Erythroblast (primary cell): ENCODE measurements around the gene SHOX.

Experiments
- DNase-seq, 2 experiments: peaks; one replicate each; lab custom pipeline; 2025; lab: John Stamatoyannopoulos, UW
- GATA1 ChIP-seq: IDR thresholded peaks from 2 replicates; pipeline ENCODE4 v1.6.1; 2011; ENCODE audit warnings: low read depth, mild to moderate bottlenecking, control low read depth, low read length, moderate library complexity
- POLR2A ChIP-seq: IDR thresholded peaks from 2 replicates; pipeline ENCODE4 v1.6.1; 2011; ENCODE audit warnings: mild to moderate bottlenecking, low read length

The SHOX gene

DNA sequence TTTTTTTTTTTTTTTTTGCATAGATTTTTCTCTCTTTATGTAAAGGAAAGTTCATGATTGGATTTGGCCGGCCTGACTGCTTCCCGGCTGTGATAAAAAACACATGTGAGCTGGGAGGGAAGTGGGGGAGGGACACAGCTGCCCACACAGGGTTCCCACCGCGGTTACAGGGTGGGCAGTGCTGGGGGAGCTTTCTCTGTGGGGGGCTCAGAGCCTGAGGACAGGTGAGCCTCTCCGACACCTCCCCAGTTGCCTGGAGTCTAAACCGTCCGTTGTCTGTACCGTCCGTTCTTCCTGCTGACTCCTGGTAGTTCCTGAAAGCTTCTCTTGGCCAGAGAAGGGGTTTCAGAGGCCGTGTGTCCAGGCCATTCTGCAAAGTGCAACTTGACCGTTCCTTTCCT lies 21.8 kb downstream of the SHOX start:
- TF ChIP-seq POLR2A (no peak), GATA1 (no peak)
- no peak for DNase-seq

DNA sequence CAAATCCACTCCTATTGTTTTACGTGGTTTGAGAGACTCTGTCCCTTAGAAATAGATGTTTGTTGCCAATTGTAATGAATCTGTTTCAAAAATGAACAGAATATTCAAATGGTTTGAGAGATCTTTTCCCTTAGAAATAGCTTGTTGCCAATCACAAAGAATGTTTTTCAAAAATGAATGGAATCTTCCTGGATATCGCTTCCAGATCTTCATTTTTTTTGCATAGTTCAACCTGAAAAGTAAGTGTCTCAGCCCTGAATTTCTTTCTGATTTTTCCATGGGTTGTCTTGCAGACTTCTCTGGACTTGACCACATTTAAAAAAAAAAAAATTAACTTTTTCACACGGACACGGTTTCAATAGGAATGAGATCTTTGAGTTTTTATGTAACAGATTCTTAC lies 22.7 kb downstream of the SHOX start:
- TF ChIP-seq POLR2A, result no peak
- TF ChIP-seq GATA1, result no peak

DNA sequence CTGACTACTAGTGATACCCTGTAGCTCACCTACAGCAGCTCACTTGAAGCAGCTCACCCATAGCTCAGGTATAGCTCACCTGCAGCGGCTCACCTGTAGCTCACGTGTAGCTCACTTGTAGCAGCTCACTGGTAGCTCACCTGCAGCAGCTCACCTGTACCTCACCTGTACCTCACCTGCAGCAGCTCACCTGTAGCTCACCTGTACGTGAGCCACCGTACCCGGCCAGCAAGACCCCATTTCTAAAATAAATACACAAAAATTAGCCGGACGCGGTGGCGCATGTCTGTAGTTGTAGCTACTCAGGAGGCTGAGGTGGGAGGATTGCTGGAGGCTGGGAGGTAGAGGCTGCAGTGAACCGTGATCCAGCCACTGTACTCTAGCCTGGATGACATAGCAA lies 30.6 kb downstream of the SHOX start:
- no peak for DNase-seq
- TF ChIP-seq POLR2A (no peak), GATA1 (no peak)

More for the DNA sequence above, 22.7 kb downstream of the SHOX start:
- no peak for DNase-seq

DNA sequence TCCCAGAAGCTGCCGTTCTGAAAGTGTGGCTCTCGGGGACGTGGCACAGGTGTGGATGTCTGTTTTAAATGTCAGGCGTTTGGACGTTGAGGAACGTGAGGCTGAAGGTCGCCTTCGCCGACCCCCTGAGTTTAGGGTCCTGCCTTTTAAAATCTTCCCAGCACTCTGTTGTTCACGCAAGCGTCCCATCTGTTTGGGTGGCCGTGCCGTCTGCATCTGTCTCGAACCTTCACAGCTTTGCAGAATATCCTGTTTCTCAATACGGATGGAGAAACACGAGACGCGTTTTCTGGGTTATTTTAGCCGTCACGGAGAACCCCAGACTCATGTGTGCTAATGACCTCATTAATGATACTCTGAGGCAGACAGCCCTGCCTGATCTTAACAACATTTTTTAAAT lies 31.5 kb downstream of the SHOX start:
- TF ChIP-seq POLR2A (no peak), GATA1 (no peak)
- no peak for DNase-seq

DNA sequence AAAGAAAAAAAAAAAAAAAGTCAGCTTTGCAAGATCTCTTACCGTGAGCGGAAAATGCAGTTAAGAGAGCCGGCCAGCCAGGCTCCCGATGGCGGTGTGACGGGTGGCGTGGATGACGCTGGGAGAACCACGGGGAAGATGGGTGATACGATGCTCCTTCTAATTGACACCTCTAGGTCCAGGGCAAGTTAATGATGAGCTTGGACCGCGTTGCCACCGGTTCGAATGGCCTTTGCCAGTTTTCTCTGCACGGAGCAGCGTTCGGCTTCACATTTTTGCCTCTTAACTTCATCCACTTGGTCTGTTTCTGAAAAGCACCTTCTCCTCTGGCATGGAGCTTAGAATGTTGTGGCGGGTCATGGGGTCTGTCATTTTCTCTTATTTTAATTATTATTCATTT lies 33.2 kb downstream of the SHOX start:
- no peak for TF ChIP-seq GATA1
- no peak for TF ChIP-seq POLR2A
- DNase-seq, result no peak

DNA sequence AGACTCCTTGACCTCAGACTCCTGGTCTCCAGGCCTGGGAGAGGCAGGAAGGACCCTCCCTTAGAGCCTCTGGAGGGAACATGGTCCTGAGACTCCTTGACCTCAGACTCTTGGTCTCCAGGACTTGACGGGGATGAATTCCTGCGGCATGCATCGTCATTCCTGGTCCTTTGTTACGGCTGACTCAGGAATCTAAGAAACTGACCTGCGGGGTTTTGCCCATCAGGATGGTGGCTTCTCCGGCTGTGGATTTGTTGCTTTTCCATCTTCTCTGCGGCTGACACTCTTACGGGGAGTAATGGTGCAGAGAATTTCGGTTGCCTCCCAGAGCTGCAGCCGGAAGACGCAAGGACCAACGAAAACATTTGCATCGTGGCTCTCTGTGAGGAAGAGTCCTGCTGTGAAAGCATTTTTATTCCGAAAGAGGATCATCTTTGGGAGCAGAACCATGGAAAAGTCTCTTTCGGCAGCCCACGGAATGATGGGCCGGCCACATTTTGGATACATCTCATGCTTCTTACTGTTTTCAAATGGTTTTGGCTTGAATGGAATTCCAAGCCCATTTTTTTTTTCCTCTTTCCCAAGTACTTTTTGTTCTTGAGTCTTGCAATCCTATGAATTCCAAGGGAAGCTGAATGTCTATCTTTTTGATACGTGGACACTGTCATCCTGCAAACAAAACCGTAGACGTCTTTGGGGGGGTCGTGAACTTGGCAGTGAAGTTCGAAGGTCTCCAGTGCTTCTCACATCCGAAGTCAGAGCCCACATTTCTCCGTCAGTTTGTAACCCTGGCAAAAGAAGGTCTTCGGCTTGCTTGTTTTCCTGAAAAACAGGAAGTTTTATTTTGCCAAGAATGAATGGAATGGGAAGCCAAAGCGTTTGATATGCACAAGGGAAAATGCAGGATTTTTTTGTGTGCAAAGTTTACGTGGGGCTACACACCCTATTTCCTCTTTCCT lies 36.5 kb downstream of the SHOX start:
- TF ChIP-seq POLR2A (no peak), GATA1 (no peak)
- no peak for DNase-seq

DNA sequence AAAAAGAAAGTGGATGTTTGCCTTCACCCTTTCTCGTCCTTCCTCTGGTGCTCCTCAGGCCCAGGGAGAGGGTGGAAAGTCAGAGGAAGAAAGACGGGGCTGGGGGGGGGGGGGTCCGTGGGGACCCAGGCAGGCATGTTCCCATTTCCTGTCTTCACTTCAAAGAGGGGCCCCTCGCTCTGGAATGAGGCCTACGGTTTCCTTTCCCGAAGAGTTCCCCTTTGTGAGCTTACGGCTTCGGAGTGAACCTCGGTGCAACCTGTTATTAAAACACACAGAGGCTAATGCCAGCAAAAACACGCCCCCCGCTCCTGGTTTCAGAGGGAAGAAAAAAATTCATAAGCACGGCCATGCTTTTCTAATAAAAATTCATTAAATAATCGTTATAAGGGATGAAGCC lies 40.1 kb downstream of the SHOX start:
- TF ChIP-seq GATA1, result no peak
- no peak for TF ChIP-seq POLR2A
- DNase-seq, result no peak

DNA sequence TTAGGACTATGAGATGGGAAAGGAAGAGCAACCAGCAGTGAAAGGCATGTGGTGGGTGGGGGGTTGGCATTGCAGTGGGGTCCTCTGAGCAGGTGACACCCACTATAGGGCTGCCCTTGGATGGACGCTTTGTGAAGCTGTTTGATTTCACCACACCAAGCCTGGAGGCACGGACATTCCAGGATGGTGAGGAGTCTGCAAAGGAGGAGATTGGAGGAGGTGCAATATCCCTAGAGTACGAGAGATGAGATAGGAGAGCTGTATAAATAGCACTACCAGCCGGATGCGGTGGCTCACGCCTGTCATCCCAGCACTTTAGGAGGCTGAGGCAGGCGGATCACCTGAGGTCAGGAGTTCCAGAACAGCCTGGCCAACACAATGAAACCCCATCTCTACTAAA lies 42.3 kb downstream of the SHOX start:
- no peak for TF ChIP-seq GATA1
- no peak for TF ChIP-seq POLR2A
- DNase-seq, result no peak

DNA sequence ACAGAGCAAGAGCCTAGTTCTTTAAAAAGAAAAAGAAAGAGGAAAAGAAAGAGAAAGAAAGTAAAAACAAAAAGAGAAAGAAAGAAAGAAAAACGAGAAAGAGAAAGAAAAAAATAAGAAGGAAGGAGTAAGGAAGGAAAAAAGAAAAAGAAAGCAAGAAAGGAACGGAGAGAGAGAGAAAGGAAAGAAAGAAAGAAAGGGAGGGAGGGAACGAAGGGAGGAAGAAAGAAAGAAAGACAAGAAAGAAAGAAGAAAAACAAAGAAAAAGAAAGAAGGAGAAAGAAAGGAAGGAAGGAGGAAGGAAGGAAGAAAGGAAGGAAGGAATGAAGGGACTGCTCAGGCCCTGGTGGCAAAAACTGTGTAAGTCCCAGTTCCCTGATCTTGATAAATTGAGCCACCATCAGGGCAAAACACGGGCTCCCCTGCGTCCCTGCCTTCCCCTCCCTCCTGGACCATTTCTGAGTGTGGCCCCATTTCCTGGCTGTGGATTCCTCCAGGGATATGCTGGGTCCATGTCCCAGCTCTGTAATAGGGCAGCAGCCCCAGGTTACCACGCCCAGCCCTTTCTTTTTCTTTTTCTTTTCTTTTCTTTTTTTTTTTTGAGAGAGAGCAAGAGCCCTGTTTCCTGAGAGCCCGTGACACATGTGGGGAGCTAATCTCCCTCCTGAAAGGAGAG lies 44.8 kb downstream of the SHOX start:
- TF ChIP-seq POLR2A, result no peak
- TF ChIP-seq GATA1, result no peak
- DNase-seq, result no peak

DNA sequence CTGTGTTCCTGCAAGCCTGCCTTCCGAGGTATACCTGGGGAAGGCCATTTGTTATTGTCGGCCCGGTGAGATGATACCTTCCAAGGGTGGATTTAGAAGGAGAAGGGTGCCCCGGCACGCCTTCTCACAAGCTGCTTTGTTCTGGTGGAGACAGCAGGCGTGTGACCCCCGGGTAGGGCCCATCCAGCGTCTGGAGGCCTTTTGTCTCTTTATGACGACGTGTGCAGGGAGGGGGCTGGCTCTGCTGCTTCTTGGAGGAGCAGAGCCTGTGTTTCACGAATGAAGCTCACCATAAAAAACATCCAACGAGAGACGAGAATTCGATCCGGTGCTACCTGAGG lies 45.3 kb downstream of the SHOX start:
- no peak for TF ChIP-seq POLR2A
- no peak for TF ChIP-seq GATA1
- DNase-seq, result no peak

DNA sequence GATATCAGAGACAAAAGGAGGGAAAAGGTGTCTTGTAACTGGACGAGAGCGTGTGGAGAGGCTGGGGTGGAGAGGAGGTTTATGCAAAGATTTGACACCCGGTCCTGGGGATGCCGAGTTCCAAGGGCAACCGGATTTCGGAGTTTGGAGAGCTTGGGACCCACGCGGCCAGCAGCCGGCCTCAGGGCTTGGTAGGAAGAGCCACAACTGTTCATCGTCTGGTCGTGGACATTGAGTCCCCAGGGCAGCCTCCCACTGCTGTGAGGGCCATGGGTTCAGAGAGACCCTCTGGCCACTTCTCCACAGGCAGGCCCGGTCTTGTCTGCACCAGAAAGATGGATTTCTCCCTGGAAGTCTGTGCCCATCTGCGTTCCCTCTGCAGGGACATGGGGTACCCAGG lies 46.8 kb downstream of the SHOX start:
- TF ChIP-seq GATA1, result no peak
- TF ChIP-seq POLR2A, result no peak
- DNase-seq, result no peak

DNA sequence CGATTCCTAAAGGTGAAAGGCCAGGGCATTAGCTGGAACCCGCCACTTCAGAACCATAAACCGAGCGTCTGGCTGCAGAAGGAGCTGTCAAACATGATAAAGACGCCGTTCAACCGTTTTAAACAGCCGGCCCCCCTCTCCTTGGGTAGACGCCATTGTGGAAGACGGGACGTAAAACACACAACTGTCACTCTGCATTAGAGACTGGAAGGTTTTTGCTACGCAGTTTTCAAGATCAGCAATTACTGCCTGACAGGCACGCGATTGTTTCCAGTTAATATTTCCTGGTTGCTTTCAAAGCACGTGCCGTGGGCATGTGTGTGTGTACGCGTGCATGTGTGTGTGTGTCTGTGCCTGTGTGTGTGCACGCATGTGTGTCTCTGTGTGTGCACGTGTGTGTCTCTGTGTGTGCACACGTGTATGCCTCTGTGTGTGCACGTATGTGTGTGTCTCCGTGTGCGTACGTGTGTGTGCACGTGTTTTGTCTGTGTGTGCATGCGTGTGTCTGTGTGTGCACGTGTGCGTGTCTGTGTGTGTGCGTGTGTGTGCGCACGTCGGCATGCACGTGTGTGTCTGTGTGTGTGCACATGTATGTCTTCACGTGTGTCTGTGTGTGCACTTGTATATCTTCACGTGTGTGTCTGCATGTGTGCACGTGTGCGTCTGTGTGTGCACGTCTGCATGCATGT lies 48.8 kb downstream of the SHOX start:
- TF ChIP-seq GATA1, result no peak
- TF ChIP-seq POLR2A, result no peak

DNA sequence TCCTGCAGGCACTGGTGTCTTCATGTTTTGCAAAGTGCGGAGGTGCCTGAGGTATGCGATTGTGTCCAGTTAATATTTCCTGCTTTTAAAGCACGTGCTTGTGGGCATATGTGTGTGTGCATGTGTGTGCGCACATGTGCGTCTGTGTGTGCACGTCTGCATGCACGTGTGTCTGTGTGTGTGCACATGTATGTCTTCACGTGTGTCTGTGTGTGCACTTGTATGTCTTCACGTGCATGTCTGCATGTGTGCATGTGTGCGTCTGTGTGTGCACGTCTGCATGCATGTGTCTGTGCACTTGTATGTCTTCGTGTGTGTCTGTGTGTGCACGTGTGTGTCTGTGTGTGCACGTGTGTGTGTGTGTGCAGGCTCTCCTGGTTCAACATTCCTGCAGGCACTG lies 49.5 kb downstream of the SHOX start:
- no peak for DNase-seq
- TF ChIP-seq POLR2A (no peak), GATA1 (no peak)

More for the DNA sequence above, 48.8 kb downstream of the SHOX start:
- DNase-seq, result no peak

DNA sequence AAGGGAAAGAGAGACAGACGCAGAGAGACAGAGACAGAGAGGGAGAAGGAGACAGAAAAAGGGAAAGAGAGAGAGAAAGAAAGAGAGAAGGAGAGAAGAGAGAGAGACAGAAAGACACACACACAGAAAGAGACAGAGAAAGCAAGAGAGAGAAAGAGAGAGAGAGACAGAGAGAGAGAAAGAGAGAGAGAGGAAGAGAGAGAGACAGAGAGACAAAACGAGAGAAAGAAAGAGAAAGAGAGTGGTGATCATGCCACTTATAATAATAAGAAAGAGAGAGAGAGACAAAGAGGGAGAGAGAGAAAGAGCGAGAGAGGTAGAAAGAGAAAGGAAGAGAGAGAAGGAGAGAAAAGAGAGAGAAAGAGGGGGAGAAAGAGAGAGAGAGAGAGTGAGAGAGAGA lies 51.4 kb downstream of the SHOX start:
- no peak for DNase-seq
- TF ChIP-seq POLR2A, result no peak
- no peak for TF ChIP-seq GATA1

DNA sequence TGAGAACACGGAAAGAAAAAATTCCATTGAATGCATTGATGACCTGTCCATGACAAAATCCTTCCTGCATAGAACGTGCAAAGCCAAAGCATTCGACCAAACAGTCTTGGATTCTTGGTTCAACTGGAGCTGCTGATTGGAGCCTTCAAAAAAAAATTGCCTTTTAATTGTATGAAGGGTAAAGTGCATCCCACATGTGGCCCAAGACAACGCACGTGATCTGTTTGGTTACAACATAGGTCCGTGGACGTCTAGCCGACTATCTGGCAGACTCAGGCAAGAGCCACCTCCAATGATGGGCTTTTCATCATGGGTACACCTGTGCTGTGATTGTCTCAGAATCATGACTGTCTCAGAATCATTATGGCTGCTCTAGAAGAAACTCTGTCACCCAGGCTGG lies 52.3 kb downstream of the SHOX start:
- TF ChIP-seq POLR2A (no peak), GATA1 (no peak)

More for the DNA sequence above, 52.3 kb downstream of the SHOX start:
- DNase-seq, result no peak
